ENCODE measurements around the gene EPX.
A peak's percentile ranks its signal among the peaks of the same experiment; 100 is the strongest.
"Not testable (repeated sequence)": the region's sequence is repeated elsewhere in the genome, so short reads cannot be mapped to it uniquely, and the experiment has no call there.

The EPX gene, protein sequence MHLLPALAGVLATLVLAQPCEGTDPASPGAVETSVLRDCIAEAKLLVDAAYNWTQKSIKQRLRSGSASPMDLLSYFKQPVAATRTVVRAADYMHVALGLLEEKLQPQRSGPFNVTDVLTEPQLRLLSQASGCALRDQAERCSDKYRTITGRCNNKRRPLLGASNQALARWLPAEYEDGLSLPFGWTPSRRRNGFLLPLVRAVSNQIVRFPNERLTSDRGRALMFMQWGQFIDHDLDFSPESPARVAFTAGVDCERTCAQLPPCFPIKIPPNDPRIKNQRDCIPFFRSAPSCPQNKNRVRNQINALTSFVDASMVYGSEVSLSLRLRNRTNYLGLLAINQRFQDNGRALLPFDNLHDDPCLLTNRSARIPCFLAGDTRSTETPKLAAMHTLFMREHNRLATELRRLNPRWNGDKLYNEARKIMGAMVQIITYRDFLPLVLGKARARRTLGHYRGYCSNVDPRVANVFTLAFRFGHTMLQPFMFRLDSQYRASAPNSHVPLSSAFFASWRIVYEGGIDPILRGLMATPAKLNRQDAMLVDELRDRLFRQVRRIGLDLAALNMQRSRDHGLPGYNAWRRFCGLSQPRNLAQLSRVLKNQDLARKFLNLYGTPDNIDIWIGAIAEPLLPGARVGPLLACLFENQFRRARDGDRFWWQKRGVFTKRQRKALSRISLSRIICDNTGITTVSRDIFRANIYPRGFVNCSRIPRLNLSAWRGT
- 0 to 0.03 (median 0) reads per million in 9 experiments for total RNA-seq

DNA sequence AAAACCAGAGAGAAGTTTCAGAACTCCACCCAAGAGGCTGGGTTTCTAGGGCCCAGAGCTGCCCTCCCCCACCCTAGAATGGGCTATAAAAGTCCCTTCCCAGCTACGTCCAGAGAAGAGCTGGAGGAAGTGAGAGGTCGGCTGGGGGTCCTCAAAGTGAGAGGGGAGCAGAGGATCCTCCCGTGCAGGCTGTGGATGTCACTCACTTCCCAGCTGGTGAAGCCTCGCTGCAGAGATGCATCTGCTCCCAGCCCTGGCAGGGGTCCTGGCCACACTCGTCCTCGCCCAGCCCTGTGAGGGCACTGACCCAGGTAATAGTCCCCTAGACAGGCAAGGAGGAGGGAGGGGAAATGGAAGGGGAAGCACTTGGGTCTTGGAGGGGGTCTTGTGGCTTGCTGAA is at the start of gene EPX:
Gene EPX (plus strand): TSS at position 115 of the 400 bp plus-strand sequence. CDS start 121 bp downstream, at position 236.
- H3K4me1 Mint-ChIP-seq (ENCODE audit: low read depth in 2 of 2), result no peaks in the 10 kb centered on the region
- H3K27me3 Mint-ChIP-seq, result peaks cover 35 to 55% of the 10 kb centered on the region in 2 donors

DNA sequence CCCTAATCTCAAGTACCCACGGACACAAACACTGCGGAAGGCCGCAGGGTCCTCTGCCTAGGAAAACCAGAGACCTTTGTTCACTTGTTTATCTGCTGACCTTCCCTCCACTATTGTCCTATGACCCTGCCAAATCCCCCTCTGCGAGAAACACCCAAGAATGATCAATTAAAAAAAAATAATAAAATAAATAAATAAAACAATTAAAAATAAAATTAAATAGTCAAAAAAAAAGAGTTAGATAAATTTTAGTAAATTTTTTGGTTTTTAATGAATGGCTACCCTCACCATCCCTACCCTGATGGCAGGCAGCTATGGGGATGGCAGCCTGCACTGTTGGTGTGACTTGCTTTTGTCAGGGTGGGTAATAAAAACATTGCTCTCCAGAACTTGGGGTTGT is 49.2 kb upstream of the EPX start:
- DNase-seq; H3K36me3 Mint-ChIP-seq (ENCODE audit: insufficient read depth); H3K27ac Mint-ChIP-seq; H3K27me3 Mint-ChIP-seq; ATAC-seq (replicated peaks); H3K4me3 Mint-ChIP-seq: not testable (repeated sequence)
- Mint-ChIP-seq H3K9me3 (peaks cover 8 to 31% of the 10 kb centered on the region in 2 donors), H3K4me1 (ENCODE audit: low read depth in 2 of 2) (peaks cover 0 to 12% of the 10 kb centered on the region in 2 donors)

More for the DNA sequence above, at the start of gene EPX:
- Mint-ChIP-seq H3K4me3 (no peak within 1 kb of the TSS), H3K36me3 (ENCODE audit: insufficient read depth) (no peaks in the 10 kb centered on the region), H3K9me3 (no peaks in the 10 kb centered on the region), H3K27ac (no peak within 1 kb of the TSS)
- DNase-seq (no peak), ATAC-seq (replicated peaks) (no peak)

DNA sequence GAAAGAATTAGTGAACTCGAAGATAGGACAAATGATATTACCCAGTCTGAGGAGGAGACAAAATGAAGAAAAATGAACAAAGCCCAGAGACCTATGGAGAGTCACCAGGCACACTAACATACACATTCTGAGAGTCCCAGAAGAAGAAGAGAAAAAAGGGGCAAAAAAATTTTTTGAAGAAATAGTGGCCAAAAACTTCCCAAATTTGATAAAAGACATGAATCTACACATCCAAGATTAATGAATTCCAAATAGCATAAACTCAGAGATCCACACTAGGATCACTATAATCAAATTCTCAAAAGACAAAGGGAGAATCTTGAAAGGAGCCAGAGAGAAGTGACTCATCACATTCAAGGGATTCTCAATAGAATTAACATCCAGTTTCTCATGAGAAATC is 47.7 kb upstream of the EPX start:
- H3K36me3 Mint-ChIP-seq (ENCODE audit: insufficient read depth), result no peaks in the 10 kb centered on the region
- peaks cover 8 to 31% of the 10 kb centered on the region in 2 donors for H3K9me3 Mint-ChIP-seq
- ATAC-seq (replicated peaks), result no peak
- no peak overlapping the region for H3K4me3 Mint-ChIP-seq
- no peak for DNase-seq
- H3K27me3 Mint-ChIP-seq, result peaks cover 0 to 10% of the 10 kb centered on the region in 2 donors
- no peak overlapping the region for H3K27ac Mint-ChIP-seq
- H3K4me1 Mint-ChIP-seq (ENCODE audit: low read depth in 2 of 2), result peaks cover 0 to 23% of the 10 kb centered on the region in 2 donors

DNA sequence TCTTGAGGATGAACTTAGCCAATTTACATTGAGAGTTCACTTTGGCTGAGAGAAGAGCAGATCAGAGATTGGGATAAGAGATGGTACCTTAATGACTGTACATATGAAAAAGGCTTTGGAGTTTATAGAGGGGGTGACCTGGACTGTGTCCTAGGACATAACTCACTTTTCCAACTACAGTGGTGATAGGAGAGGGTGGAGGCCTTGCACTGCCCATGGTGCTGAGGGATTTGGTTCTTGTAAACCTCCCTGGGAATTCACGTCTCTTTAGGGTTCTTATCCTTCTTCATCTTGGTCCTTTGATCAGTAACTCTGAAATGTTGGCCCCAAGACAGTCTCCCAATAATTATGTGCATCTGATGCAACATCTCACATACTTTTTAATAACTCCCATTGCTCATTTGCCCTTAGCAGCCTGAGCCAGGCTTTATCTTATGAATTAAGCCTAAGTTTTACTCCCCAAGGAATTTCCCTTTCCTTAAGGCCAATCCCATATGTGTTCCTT is 44.5 kb upstream of the EPX start, which contains the start of gene OR4D1:
Gene OR4D1 (plus strand): TSS at position 455 of the 505 bp plus-strand sequence. CDS start 6,770 bp downstream, outside the sequence.
- H3K4me1 Mint-ChIP-seq (ENCODE audit: low read depth in 2 of 2), result peaks cover 11 to 43% of the 10 kb centered on the region in 2 donors
- H3K27me3 Mint-ChIP-seq, result no peaks in the 10 kb centered on the region
- no peak for DNase-seq
- ATAC-seq (replicated peaks), result no peak
- peaks cover 8 to 31% of the 10 kb centered on the region in 2 donors for H3K9me3 Mint-ChIP-seq
- H3K4me3 Mint-ChIP-seq, result no peak within 1 kb of the TSS
- H3K27ac Mint-ChIP-seq, result peak within 1 kb of the TSS in 1 of 2 donors; percentile 9
- peaks cover 7% of the 10 kb centered on the region for H3K36me3 Mint-ChIP-seq (ENCODE audit: insufficient read depth)

DNA sequence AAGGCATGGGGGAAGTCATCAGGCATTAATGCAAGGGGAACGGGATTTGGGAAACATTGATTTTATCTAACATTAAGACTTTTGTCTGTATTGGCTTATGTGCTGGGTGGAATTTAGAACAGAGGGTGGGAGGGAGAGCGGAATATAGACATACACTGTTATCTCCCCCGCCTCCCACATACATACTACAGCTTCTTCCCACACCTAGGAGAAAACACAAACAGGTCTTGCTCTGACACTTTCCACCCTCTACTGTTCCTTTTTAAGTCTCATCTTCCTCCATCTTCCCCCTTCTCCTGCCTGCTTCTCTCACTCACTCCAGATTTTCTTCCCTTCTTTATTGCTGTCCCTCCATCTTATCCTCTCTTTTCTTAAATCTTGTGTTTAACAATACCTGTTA is 43.9 kb upstream of the EPX start:
- H3K4me1 Mint-ChIP-seq (ENCODE audit: low read depth in 2 of 2), result peaks cover 13 to 47% of the 10 kb centered on the region in 2 donors
- H3K9me3 Mint-ChIP-seq, result peaks cover 8 to 31% of the 10 kb centered on the region in 2 donors
- H3K27me3 Mint-ChIP-seq, result no peaks in the 10 kb centered on the region
- peaks cover 8% of the 10 kb centered on the region for H3K36me3 Mint-ChIP-seq (ENCODE audit: insufficient read depth)
- DNase-seq, result no peak
- no peak overlapping the region for H3K4me3 Mint-ChIP-seq
- H3K27ac Mint-ChIP-seq, result no peak overlapping the region
- no peak for ATAC-seq (replicated peaks)

DNA sequence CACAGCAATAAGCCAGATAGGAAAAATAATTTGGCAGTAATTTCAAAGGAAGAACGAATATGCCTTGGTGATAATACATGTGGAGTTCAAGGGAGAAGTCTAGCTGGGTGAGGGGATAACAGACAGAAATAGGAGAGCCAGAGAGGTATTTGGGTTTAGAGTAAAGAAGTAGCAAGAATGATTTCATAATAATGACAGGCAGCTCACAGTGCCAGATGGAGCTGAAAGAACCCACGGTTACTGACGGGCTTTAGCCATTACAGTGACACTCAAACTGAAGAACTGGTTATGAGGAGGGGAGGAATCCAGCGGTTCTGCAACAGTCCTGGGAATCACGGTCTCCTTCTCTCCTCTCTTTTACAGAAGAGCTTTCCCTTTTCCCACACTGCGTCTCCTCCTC is 42.1 kb upstream of the EPX start:
- Mint-ChIP-seq H3K4me3 (no peak overlapping the region), H3K4me1 (ENCODE audit: low read depth in 2 of 2) (peaks cover 25 to 58% of the 10 kb centered on the region in 2 donors), H3K36me3 (ENCODE audit: insufficient read depth) (peaks cover 8% of the 10 kb centered on the region), H3K27me3 (no peaks in the 10 kb centered on the region), H3K27ac (no peak overlapping the region), H3K9me3 (peaks cover 5 to 14% of the 10 kb centered on the region in 2 donors)
- no peak for DNase-seq
- no peak for ATAC-seq (replicated peaks)

DNA sequence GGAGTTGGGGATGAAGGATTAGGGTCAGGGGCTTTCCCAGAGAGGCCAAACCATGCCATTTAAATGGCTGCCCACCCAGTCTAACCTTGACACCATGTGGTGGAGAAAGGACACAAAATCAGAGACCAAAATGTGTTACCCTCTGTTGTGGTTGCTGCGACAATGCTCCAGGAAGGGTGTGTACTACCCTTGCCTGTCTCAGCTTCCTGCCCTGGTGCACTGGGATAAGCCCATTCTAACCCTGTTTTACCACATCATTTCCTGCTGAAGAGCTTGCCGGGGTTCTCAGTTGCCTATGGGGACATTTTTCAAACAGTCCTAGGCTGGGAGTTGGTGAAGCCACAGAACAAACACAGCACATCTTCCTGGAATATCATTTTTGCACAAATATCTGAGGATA is 39.5 kb upstream of the EPX start:
- DNase-seq (peak; percentile 59 to 66 (median 61)), ATAC-seq (replicated peaks) (peak; percentile 88)
- Mint-ChIP-seq H3K4me3 (peak overlapping the region; percentile 60 to 72), H3K27ac (peak overlapping the region; percentile 94 to 97), H3K36me3 (ENCODE audit: insufficient read depth) (peaks cover 16% of the 10 kb centered on the region), H3K9me3 (peaks cover 0 to 2% of the 10 kb centered on the region in 2 donors), H3K27me3 (no peaks in the 10 kb centered on the region), H3K4me1 (ENCODE audit: low read depth in 2 of 2) (peaks cover 37 to 70% of the 10 kb centered on the region in 2 donors)

DNA sequence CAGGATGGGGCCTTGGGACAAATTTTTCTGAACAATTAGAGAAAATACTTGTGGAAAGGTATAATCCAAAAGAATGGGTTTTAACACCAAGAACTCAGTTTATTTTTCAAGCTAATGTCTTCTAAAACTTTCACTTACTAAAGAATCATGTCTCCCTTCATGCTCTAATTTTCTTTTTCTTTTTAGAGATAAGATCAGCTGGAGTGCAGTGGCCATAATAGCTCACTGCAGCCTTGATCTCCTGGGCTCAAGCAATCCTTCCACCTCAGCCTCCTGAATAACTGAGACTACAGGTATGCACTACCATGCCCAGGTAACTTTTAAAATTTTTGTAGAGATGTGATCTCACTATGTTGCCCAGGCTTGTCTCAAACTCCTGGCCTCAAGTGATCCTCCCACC is 38.9 kb upstream of the EPX start:
- Mint-ChIP-seq H3K4me1 (ENCODE audit: low read depth in 2 of 2) (peaks cover 37 to 65% of the 10 kb centered on the region in 2 donors), H3K27me3 (no peaks in the 10 kb centered on the region), H3K4me3 (peak overlapping the region; percentile 60 to 72), H3K27ac (peak overlapping the region; percentile 94 to 97), H3K9me3 (peaks cover 0 to 2% of the 10 kb centered on the region in 2 donors), H3K36me3 (ENCODE audit: insufficient read depth) (peaks cover 16% of the 10 kb centered on the region)
- no peak for ATAC-seq (replicated peaks)
- no peak for DNase-seq

DNA sequence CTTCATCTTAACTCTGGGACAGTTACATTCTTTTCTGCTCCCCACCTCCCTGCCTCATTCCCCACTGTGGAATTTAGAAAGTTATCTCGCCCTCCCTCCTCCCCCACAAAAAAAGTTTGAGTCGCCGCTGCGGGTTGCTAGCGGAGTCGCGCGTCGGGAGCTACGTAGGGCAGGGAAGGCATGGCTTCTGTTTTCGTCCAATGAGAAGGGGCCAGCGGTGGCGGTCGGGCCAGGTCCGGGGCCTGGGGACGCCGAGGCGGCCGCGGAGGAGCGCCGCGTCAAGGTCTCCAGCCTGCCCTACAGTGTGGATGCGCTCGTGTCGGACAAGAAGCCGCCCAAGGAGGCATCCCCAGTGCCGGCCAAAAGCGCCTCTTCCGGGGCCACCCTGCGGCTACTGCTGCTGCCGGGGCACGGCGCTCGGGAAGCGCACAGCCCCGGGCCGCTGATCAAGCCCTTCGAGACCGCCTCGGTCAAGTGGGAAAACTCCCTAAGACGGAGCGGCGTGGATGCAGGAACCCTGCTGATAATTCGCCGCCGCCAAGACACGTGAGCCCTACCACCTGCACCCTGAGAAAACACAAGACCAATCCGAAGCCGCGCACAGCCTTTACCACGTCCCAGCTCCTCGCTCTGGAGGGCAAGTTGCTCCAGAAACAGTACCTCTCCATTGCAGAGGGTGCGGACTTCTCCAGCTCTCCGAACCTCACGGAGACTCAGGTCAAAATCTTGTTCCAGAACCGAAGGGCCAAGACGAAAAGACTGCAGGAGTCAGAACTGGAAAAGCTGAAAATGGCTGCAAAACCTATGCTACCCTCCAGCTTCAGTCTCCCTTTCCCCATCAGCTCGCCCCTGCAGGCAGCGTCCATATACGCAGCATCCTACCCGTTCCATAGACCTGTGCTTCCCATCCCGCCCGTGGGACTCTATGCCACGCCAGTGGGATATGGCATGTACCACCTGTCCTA is 35.4 kb upstream of the EPX start:
- peak overlapping the region; percentile 93 to 94 for H3K27ac Mint-ChIP-seq
- H3K4me1 Mint-ChIP-seq (ENCODE audit: low read depth in 2 of 2), result peaks cover 33 to 55% of the 10 kb centered on the region in 2 donors

DNA sequence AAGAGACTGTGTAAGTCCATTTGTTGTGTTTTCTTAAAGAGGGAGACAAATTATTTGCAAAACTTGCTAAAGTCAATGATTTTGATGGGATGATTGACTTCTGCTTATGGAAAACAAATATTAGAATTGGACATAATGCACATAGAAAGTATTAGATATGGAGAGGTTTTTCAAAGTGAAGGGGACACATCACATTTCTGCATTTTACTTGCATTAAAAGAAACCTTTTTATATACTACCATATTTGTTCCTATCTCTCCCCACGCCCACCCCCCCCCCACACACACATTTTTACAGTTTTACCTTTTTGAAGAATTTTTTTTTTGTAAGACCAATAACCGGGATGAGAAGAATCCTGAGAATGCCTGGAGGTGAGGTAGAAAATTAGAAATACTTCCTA is 34.3 kb upstream of the EPX start:
- H3K9me3 Mint-ChIP-seq, result peaks cover 0 to 5% of the 10 kb centered on the region in 2 donors
- H3K27ac Mint-ChIP-seq, result peak overlapping the region; percentile 93 to 94
- no peak for ATAC-seq (replicated peaks)
- H3K4me1 Mint-ChIP-seq (ENCODE audit: low read depth in 2 of 2), result peaks cover 25 to 45% of the 10 kb centered on the region in 2 donors
- peak overlapping the region in 1 of 2 donors; percentile 83 for H3K4me3 Mint-ChIP-seq
- no peaks in the 10 kb centered on the region for H3K27me3 Mint-ChIP-seq
- H3K36me3 Mint-ChIP-seq (ENCODE audit: insufficient read depth), result peaks cover 8% of the 10 kb centered on the region
- no peak for DNase-seq

More for the DNA sequence above, 35.4 kb upstream of the EPX start:
- Mint-ChIP-seq H3K36me3 (ENCODE audit: insufficient read depth) (peaks cover 16% of the 10 kb centered on the region), H3K4me3 (peak overlapping the region; percentile 83 to 93), H3K27me3 (no peaks in the 10 kb centered on the region), H3K9me3 (peaks cover 0 to 5% of the 10 kb centered on the region in 2 donors)
- DNase-seq, result peak; percentile 26 to 52 (median 35)
- ATAC-seq (replicated peaks), result peak; percentile 53

DNA sequence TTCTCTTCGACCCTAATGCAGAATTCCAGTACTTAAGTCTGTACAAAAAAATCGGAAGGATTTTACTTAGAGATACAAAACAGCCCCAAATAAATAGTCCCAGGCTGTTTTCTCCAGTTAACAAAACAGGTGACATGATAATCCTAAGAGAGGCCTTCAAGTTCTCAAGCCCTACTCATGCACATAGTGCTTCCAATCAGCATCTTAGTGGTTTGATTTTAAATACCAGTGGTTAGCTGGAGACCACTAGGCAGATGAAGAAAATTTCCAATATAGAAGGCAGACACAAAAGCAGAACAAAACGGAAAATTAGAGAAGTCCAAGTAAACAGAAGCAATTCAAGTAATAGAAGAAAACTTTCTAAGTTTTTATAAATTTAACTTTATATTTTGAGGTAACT is 31.0 kb upstream of the EPX start:
- DNase-seq (no peak), ATAC-seq (replicated peaks) (no peak)
- peaks cover 7% of the 10 kb centered on the region for H3K36me3 Mint-ChIP-seq (ENCODE audit: insufficient read depth)
- no peak overlapping the region for H3K4me3 Mint-ChIP-seq
- no peak overlapping the region for H3K27ac Mint-ChIP-seq
- peaks cover 7 to 17% of the 10 kb centered on the region in 2 donors for H3K4me1 Mint-ChIP-seq (ENCODE audit: low read depth in 2 of 2)
- no peaks in the 10 kb centered on the region for H3K27me3 Mint-ChIP-seq
- peaks cover 0 to 3% of the 10 kb centered on the region in 2 donors for H3K9me3 Mint-ChIP-seq

DNA sequence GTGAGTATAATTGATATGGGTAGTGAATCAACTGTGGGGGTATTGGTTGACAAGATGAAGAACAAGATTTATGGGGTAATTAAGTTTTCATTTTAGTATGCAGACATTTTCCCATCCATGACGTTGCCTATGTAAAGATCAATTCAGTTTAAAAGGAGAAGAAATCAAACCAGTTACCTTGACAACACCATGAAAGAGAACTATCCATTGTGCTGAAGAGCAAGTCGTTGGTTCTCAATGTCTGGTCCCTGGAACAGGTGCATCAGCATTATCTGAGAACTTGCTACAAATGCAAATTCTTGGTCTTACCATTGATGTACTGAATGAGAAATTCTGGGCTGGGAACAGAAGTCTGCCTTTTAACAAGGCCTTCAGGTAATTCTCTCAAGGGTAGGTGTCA is 26.5 kb upstream of the EPX start:
- no peaks in the 10 kb centered on the region for H3K27me3 Mint-ChIP-seq
- DNase-seq (no peak), ATAC-seq (replicated peaks) (no peak)
- no peak overlapping the region for H3K4me3 Mint-ChIP-seq
- H3K9me3 Mint-ChIP-seq, result peaks cover 0 to 3% of the 10 kb centered on the region in 2 donors
- H3K27ac Mint-ChIP-seq, result no peak overlapping the region
- no peaks in the 10 kb centered on the region for H3K36me3 Mint-ChIP-seq (ENCODE audit: insufficient read depth)
- H3K4me1 Mint-ChIP-seq (ENCODE audit: low read depth in 2 of 2), result peaks cover 23 to 44% of the 10 kb centered on the region in 2 donors
